22Rv1 (cell line): Measurements from ENCODE around the gene TCF15.

ENCODE experiments used
- CTCF ChIP-seq: fragments of 450-650 bp; IDR thresholded peaks from 2 replicates; pipeline ENCODE4 v1.5.1; 2017; ENCODE audit warnings: mild to moderate bottlenecking
- ZFX ChIP-seq: fragments of 450-650 bp; IDR thresholded peaks from 2 replicates; pipeline ENCODE4 v1.6.1; 2017; ENCODE audit warnings: antibody characterized with exemption, borderline replicate concordance

GRCh38 chr20:568097-568652 lies 41.9 kb downstream of the TCF15 start:
- TF ChIP-seq CTCF (no peak), ZFX (no peak)
